ENCODE results near the gene FAM221B.

DNA sequence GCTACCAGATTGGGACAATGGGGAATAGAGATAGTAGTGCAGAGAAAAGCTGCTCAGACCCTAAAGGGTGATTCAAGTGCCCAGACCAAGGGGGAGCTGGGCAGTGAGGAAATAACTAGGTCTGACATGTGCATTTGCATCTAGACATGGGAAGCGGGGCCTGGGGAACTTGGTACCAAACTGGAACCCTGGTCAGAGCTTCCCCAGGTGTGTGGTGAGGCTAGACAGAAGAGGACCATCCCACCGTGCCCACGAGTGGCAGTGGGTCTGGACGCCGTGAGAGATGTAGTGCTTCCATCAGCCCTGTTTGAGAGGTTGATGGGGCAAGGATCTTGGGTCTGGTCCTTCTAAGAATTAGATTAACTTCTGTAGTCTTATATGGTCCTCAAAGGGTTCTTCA lies 8.1 kb upstream of the FAM221B start:
- TF ChIP-seq TAF1 (IDR thresholded peaks at IDR 0.05; ENCODE audit: borderline replicate concordance, low read depth, low read length), result no peak
- TF ChIP-seq POLR2A (IDR thresholded peaks at IDR 0.05; ENCODE audit: low read depth, low read length), result no peak

All from GM12892 (cell line).